ENCODE results near the gene CDC42. TPM values are rescaled to one million over a fixed set of nuclear protein-coding genes. Genes with fewer than 3 reads are reported as not detected.

Gene CDC42
- total and polyA plus RNA-seq, 2 of the 4 experiments (the other 2 are of a cell fraction): 162 to 609 TPM

DNA sequence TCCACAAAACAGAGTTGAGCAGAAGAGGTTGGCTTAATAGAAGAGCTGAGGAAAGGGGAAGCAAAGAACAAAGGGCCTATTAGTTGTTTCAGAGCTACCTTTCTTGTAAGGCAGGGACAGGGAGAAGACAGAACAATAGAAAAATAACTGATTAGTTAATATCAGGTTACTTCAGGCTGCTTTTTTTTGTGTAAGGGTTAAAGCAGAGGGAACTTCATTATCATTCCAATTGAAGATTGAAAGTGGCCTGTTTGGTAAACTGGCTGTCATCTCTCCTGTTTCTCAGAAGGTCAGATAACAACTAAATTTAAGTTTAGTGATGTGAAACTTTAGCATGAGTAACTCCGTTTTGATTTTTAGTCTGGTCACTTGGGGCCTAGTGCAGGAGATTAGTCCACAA is 22.3 kb downstream of the CDC42 start:
- WGBS, 2 experiments (ENCODE audit: extremely low coverage in 2 of 2, insufficient read length in 1 of 2): no CpG with 5 or more reads among the region's 1 CpG
- Histone ChIP-seq H3K9me1 (ENCODE audit: insufficient read depth, low read length) (peaks cover 10% of the 10 kb centered on the region), H2AK9ac (replicated peaks; ENCODE audit: low read depth, low read length, poor library complexity) (no peak overlapping the region), H3K4me3 (ENCODE audit: insufficient read depth, low read depth, low read length) (no peak overlapping the region), H3K18ac (ENCODE audit: low read depth, low read length) (no peak overlapping the region), H4K5ac (ENCODE audit: low read depth, low read length) (no peak overlapping the region), H3K4ac (ENCODE audit: low read depth, low read length) (no peak overlapping the region), H4K8ac (ENCODE audit: low read depth in 2 of 2, low read length in 2 of 2) (no peak overlapping the region), H2BK15ac (ENCODE audit: low read depth, low read length) (no peak overlapping the region), H3K27me3 (ENCODE audit: control insufficient read depth, insufficient read depth, low read length) (no peaks in the 10 kb centered on the region), H3K56ac (ENCODE audit: extremely low read depth, insufficient read depth, low read length) (no peak overlapping the region), H3K9ac (ENCODE audit: low read depth, low read length) (no peak overlapping the region), H4K20me1 (ENCODE audit: insufficient read depth, low read length) (peaks cover 100% of the 10 kb centered on the region), H3K4me1 (ENCODE audit: control insufficient read depth, insufficient read depth, low read length) (peaks cover 18% of the 10 kb centered on the region), H3K36me3 (ENCODE audit: control insufficient read depth, insufficient read depth, low read length) (peaks cover 14% of the 10 kb centered on the region), H3K4me2 (ENCODE audit: low read depth, low read length) (no peak overlapping the region), H2AFZ (replicated peaks; ENCODE audit: low read length, poor library complexity) (no peak overlapping the region), H3K27ac (ENCODE audit: insufficient read depth, low read length) (no peak overlapping the region), H4K91ac (ENCODE audit: insufficient read depth, low read depth, low read length) (no peak overlapping the region), H2BK20ac (ENCODE audit: low read depth, low read length) (no peak overlapping the region), H2BK120ac (ENCODE audit: low read depth, low read length) (no peak overlapping the region), H3K9me3 (ENCODE audit: control insufficient read depth, insufficient read depth, low read length) (no peaks in the 10 kb centered on the region), H2BK5ac (ENCODE audit: low read depth, low read length, poor library complexity, severe bottlenecking) (no peak overlapping the region), H3K14ac (replicated peaks; ENCODE audit: low read depth, low read length) (no peak overlapping the region), H3K23ac (ENCODE audit: low read depth, low read length) (0 out of 2 replicates have a peak overlapping the region, but pooled peaks have one; percentile 1), H2AK5ac (ENCODE audit: low read depth, low read length) (no peak overlapping the region), H3K79me1 (ENCODE audit: low read depth in 1 of 2, low read length in 2 of 2) (peaks cover 0 to 42% of the 10 kb centered on the region in 2 experiments; a peak in 2 of 4 replicates)
- dilution Hi-C loops (cut with HindIII; ENCODE audit: low sequenced_read_pairs, unreplicated experiment): no loop called here
- in situ Hi-C loops (cut with MboI; ENCODE audit: low sequenced_read_pairs): no loop called here
- CTCF ChIA-PET: no interaction called here
- intact Hi-C loops (cut with micrococcal nuclease): no loop called here
- ATAC-seq (ENCODE audit: low read depth) (no peak), DNase-seq (no peak)
- BruUV-seq (replicated peaks): no TSS peak
- TF ChIP-seq, protein P1, sequence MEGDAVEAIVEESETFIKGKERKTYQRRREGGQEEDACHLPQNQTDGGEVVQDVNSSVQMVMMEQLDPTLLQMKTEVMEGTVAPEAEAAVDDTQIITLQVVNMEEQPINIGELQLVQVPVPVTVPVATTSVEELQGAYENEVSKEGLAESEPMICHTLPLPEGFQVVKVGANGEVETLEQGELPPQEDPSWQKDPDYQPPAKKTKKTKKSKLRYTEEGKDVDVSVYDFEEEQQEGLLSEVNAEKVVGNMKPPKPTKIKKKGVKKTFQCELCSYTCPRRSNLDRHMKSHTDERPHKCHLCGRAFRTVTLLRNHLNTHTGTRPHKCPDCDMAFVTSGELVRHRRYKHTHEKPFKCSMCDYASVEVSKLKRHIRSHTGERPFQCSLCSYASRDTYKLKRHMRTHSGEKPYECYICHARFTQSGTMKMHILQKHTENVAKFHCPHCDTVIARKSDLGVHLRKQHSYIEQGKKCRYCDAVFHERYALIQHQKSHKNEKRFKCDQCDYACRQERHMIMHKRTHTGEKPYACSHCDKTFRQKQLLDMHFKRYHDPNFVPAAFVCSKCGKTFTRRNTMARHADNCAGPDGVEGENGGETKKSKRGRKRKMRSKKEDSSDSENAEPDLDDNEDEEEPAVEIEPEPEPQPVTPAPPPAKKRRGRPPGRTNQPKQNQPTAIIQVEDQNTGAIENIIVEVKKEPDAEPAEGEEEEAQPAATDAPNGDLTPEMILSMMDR (conservative IDR thresholded peaks at IDR 0.05; ENCODE audit: low read depth, low read length): no peak
- TF ChIP-seq RFX5 (IDR thresholded peaks at IDR 0.05; ENCODE audit: low read depth, low read length) (no peak), CHD1 (IDR thresholded peaks at IDR 0.05; ENCODE audit: low read depth, low read length) (no peak), CEBPB (IDR thresholded peaks at IDR 0.05; ENCODE audit: low read depth, low read length) (no peak), FOS (IDR thresholded peaks at IDR 0.05; ENCODE audit: low read depth, low read length) (no peak), MXI1 (IDR thresholded peaks at IDR 0.05; ENCODE audit: borderline replicate concordance, low read depth, low read length) (no peak), RCOR1 (IDR thresholded peaks at IDR 0.05; ENCODE audit: insufficient replicate concordance, low read length) (no peak), NFE2L2 (IDR thresholded peaks at IDR 0.05; ENCODE audit: low read depth, low read length) (no peak), POLR2A (IDR thresholded peaks at IDR 0.05; ENCODE audit: low read depth, low read length) (no peak), SMC3 (IDR thresholded peaks at IDR 0.05; ENCODE audit: low read depth, low read length) (no peak), MAFK (IDR thresholded peaks at IDR 0.05; ENCODE audit: low read depth, low read length) (no peak), BHLHE40 (IDR thresholded peaks at IDR 0.05; ENCODE audit: low read depth, low read length) (no peak), USF2 (IDR thresholded peaks at IDR 0.05; ENCODE audit: low read depth, low read length) (no peak), RAD21 (IDR thresholded peaks at IDR 0.05; ENCODE audit: low read length) (no peak), MAZ (IDR thresholded peaks at IDR 0.05; ENCODE audit: borderline replicate concordance, low read depth, low read length) (no peak)
- TF ChIP-seq, protein P2, sequence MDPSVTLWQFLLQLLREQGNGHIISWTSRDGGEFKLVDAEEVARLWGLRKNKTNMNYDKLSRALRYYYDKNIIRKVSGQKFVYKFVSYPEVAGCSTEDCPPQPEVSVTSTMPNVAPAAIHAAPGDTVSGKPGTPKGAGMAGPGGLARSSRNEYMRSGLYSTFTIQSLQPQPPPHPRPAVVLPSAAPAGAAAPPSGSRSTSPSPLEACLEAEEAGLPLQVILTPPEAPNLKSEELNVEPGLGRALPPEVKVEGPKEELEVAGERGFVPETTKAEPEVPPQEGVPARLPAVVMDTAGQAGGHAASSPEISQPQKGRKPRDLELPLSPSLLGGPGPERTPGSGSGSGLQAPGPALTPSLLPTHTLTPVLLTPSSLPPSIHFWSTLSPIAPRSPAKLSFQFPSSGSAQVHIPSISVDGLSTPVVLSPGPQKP (IDR thresholded peaks at IDR 0.05; ENCODE audit: borderline replicate concordance, low read depth, low read length): no peak
- POLR2A ChIA-PET (ENCODE audit: unreplicated experiment): no interaction called here

Data from IMR-90 (cell line).